Stimulated activated CD4-positive, alpha-beta T cell treated with anti-CD3 and anti-CD28 coated beads, Interleukin-4, amount 100 ng/mL, for 48 hours (primary cell): Measurements from ENCODE around the gene ASCL5.

Experiments used
- DNase-seq, 2 donors: peaks; one replicate each; pipeline ENCODE4 v3.0.0-alpha.2; 2020; ENCODE audit warnings: low read depth in 2 of 2

ASCL5 gene

DNA sequence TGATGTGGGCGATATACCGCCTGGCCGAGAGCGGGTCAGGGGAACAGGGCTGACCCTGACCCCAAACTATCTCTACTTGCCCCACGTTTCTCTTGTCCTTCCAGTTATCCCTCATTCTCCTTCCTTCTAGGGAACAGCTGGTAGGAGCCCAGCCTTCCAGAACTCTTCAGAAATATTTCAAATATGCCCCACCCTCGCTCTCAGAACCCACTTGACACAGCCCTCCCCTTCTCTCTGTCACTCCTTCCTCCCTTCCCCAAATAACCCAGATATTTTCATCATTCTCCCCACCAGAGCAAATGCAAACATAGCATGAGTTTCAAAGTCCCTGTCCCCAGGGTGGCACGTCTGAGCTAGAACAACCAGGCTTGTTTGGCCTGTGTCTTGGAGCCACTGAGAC lies 15.8 kb downstream of the ASCL5 start:
- no peak for DNase-seq

DNA sequence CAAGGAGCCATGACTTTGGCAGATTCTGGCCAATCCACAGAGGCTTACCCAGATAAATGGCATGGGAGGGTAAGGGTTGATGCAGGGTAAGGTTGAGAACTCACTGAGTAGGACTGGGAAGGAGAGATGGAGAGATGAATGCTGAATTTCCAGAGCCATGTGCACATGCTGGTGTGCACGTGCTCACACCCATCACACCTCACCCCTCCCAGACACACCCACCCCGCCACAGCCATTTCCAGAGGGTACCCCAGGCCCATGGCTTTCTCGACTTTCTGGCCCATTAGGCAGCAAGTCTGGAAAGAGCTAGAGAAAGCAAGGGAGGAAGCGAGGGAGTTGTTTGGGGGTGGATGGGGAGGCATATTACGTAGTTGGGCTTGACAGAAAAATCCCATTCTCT lies 16.4 kb downstream of the ASCL5 start:
- DNase-seq, result no peak

DNA sequence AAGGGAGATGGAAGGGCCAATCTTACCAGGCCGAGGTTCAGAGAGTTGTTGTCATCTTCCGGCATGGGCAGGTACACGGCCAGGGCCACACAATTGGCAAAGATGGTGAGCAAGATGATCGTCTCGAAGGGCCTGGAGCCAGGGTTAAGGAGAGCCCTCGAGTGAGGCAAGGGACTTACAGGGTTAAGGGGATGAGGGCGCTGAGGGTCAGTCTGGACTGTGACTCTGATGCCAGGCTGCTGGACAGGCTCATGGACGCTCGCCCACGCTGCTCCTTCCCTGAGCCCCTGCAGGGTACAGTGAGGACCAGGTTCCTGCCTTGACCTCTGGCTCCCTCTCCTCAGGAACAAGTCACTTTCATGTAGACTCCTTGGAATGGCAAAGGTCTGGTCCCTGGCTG lies 16.8 kb downstream of the ASCL5 start:
- DNase-seq, result no peak

DNA sequence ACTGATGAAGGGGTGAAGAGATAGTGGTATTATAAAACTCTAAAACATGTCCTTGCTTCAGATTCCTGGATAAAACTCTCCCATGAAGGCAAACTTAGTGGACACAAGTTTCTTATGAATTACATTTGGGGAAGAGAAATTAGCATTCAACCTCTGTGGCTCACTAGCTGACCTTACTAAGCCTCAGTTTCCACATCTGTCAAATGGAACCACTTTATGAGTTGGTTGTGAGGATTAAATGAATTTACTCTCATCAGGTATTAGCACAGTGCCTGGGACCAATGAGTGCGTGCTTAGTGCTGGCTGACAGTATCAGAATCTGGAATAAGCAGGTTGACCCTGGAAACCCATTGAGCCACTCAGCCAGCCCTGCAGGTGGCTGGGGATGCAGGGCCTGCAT lies 17.3 kb downstream of the ASCL5 start:
- no peak for DNase-seq

DNA sequence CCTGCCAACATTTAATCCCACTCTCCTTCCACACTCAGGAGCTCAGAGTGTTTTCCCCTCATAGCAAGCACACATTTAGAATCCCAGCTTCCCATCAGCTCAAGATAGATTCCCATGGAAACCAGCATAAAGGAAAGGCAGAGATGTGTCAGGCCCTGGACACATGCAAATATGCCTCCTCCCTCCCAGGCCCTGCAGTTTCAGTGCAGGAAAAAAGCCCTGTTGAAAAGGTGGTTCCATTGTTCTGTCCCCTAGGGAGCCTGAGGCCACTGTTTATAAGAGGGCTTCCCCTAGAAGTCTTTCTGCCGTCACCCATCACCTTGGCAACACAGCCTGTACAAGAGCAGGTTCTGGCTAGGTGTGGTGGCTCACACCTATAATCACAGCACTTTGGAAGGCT lies 18.4 kb downstream of the ASCL5 start:
- no peak for DNase-seq

DNA sequence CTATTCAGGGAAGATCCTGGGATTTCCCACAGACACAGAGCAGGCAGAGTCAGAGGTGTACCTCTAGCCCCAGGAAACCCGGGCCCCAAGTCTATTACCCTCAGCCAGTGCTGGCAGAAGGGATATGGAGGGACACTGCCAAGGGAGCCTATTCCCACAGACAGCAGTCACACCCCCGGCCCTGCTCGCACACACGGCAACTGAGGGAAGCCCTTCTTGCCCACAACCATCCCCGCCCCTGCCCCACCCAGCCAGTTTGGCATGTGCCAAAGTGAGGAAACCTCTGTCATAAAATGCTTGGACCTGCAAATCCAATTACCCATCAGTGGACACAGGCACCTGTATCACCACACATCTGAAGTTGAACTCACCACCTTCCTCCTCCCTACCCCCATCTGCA lies 21.3 kb downstream of the ASCL5 start:
- DNase-seq, result no peak

DNA sequence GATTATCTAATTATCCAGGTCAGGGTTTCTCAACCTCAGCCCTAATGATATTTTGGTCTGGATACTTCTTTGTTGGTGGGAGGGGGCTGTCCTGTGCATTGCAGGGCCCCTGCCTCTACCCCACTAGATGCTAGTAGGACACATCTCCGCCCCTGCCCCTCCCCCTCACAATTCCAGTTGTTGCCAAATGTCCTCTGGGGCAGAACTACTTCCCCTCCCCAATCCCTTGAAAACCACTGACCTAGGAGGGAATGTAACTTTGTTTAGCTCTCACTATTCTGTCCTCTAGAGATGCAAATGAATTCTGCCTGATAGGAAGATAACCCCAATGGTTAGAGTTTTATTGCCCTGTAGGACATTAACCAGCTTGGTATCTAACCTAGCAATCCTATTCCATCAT lies 22.8 kb downstream of the ASCL5 start:
- DNase-seq, result no peak

DNA sequence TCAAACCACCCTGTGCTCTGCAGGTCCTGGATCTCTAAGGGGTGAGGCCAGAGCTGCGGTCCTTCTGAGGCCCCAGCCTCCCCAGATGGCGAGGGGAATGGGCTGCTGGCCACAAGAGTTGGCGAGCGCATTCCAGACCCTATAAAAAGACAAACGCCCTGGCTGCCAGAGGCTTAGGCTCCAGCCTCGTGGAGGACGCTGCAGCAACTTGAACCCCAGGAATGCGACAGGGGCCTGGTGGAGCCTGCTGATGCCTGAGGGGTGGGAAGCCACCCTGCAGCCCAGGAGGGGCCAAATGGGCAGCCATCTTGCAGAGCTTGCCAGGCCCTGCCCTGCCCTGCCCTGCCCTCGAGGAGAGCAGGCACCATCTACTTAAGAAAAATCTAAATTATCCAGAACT lies 23.3 kb downstream of the ASCL5 start:
- no peak for DNase-seq

DNA sequence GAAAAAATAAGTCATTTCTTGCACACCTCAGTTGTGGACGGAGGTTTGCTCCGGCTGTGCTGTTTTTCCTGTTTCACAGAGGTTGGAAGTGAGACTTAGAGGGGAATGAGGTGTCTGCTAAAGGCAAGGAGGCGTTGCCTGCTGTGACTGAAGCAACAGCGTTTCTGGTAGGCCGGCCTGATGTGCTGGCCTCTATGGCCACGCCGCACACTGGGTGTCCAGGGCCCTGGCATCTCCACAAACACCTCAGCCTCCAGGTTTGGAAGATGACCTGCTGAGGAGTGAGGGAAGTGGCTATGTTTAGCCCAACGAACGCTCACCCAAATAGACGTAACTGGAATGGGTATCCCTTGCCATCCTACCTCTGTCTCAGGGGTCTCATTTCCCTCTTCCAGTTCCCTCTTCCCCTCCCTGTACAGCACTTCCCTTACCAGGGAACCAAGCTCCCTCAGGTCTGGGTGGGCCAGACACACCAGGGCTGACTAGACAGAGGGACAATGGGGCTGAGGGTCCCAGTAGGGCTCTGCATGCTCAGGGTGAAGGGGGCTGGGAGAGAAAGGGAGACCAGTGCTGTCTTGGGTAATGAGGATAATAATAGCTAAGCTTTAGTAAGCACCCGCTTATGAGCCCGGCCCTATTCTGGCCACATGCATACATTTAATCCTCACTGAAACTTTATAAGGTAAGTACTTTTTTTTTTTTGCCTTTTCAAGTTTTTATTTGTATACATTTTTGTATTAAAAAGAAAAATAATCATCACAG lies 26.6 kb downstream of the ASCL5 start:
- no peak for DNase-seq

DNA sequence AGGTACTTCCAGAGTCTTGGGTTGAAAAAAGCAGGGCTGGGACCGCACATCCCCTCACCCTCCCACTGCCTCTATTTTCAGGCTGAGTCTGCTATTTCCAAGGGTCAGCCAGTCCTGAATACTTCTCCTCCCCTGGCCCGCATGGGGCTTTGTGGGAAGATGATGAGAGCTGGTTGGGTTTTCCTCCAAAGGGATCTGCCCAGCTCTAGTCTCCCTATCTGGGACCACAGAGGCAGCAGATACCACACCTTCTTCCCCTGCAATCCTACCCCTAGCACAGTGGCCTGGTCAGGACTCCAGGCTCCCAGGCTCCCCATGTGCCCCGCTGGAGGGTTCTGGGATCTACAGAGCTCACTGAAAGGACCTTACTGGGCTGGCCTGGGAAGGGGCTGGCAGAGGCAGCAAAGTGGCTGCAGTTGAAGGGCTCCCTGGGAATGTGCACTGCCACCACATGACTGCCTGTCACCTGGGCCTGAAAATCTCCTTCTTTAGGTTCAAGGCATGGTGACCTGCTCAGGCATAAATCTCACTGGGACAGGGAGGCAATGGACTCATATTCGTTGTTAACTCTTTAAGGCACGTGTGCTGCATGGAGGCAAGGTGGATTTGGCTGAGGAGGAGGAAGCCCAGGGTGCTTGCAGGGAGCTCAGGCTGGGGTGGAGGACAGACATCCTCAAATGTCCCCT lies 27.8 kb downstream of the ASCL5 start:
- DNase-seq, result no peak

DNA sequence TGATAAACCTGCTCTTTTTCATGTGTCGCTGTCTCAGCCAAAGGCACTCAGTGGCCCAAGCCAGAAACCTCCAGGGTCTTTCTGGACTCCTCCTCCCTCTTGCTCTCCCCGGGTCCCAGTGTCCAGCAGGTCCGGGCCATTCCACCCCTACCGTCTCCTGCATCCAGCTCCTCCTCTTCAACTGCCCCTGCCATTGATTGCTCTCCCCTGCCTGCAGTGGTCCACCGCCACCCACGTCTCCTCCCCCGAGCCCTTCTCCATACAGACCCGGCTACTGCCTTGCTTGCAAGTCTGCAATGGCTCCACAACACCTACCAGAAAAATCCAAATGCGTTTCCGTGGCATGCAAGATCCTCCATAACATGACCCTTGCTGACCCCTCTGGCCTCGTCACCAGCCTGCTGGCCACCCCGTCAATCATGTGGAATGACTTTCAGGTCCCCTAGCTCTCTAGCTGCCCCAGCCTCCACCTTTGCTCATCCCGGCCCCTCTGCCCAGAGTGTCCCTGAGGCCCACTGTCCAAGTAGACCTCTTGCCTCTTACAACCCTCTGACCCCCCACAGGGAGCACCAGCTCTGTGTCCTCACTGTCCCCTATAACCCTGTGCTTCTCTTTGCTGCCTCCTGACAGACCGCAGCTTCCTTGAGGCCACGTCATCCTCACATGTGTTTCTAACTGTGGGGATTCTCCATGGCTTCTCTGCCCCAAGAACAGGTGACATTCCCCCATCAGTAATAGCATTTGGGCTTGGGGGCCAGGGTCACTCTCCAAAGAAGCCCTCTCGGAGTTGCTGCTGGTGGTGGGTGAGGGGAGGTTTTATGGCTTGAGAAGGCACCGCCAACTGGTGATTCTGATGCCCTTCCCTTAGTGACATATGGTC lies 29.8 kb downstream of the ASCL5 start:
- DNase-seq, result no peak

DNA sequence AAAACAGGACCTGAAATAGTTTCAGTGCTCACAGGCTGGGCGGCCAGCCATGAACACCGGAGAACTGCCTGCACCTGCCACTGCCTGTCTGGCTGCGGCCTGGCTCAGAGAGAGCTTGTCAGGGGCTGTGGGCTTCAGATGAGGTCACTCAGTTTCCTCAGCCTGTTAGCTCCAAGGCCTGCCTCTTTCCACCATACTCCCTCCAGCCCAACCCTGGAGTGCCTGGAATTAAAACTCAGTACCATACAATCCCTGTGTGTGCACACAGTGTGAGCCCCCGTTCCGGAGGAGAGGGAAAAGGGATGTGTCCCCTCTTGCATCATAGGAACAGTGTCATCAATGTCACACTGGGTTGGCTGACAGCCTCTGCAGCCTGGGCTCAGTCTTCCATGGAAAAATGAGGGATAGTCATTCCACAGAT lies 30.9 kb downstream of the ASCL5 start:
- DNase-seq, result no peak

DNA sequence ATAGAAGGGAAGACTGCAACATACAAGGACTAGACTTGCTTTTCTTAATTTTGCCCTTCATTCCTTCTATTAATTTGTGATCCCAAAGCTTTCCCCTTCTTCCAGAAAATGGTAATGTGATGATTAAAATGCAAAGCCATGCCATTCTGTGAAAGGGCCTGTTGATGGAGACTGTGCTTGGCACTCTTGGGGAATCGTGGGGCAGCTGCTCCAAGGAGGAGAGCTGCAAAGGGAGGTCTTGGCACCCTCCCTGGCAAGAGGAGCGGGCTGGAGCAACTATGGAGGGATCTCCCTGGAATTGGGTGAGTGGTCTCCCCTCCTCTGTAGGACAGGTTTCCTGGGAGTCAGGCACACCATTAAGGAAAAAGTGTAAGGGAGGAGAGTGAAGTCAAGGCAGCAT lies 31.4 kb downstream of the ASCL5 start:
- no peak for DNase-seq

DNA sequence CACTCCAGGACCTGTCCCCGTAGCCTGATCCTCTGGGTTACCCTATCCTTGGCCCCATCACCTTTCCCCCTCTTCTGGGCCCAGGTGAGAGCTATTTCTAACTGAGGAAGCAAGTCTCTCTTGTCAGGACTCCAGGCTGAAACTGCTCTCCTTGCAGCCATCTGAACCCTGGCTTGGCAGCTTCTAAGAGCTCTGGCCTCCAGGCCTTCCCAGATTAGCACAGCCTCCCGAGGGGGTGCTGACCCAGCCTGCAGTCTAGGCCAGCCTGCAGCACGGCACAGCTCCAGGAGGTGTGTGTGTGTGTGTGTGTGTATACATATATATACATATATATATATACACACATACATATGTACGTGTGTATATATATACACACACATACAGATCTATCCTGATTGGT lies 32.2 kb downstream of the ASCL5 start:
- no peak for DNase-seq

DNA sequence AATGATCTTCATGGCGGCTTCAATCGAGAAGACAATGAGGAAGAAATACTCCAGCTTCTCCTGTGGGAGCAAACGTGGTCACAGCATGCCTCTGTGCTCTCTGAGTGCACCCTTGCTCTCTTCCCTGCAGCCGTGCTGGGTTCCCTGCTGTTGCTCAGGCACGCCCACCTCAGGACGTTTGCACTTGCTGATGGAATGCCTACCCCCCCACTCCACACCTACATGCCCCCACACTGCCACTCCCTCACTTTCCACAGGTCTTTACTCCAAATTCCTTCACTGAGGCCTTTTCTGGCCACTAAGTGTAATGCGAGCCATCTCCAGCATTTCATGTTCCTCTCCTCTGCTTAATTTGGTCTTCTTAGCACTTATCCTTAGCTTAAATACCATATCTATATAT lies 33.0 kb downstream of the ASCL5 start:
- no peak for DNase-seq

DNA sequence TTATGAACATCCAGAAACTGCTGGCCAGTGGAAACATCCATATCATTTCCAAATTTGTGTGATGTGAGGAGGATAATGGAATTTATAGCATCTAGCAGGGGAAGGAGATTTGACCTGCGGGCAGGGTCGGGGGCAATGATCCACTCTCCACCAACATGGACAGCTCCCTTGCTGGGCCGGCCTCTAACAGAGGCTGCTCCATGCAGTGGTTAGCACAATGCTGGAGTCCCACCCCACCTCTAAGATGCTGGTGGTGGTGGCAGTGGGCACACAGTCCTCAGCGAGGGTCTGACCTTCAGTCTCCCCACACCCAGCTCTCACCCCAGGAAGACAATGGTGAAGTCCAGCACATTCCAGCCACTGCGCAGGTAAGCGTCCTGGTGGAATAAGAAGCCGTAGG lies 33.4 kb downstream of the ASCL5 start:
- DNase-seq, result no peak

DNA sequence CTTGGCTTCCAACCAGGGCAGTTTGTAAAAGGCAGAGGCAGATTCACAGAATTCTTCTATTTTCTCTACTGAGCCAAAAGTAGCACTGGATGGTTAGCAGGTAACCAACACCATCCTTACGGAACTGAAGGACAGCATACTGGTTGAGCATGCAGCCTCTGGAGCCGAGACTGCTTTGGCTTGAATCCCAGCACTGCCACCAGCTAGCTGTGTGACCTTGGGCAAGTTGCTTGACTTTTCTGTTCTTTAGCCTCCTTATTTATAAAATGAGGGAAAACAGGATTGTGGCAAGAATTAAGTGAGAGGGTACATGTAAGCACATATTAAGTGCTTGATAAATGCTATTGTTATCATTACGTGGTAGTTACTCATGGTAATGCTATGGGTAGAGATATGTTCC lies 34.2 kb downstream of the ASCL5 start:
- DNase-seq, result no peak

DNA sequence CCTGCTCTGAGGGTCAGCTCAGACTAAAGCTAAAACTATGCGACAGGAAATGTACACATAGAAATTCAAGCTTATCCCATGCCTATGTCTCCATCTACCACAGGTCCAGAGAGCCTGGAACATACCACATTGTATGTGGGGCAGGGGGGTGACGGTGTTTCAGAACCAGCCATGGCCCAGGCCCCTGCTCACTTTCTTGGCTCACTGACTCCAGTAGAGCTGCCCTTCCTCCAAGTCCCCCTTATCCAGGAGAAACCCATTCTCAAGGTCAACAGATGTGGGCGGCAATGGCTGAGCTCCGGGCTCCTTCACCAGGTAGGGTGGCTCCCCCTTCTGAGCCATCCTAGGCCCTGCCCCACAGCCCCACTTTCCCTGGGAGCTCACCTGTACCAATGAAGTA lies 35.7 kb downstream of the ASCL5 start:
- no peak for DNase-seq

DNA sequence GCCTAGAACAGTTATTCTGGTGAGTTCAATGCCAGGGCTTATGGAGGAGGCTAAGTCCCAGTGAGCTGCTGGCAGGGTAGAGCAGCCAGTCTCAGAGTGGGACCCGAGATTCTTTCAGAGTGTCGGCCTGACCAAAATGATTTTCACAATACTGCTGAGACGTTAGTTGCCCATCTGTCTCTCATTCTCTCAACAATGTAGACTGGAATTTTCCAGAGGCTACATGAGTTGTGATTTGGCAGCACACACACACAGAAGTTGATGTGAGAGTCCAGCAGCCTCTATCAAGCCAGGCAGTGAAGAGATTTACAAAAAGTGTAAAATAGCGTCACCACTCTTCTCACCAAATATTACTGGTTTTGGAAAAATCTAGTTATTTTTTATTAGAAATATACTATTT lies 36.4 kb downstream of the ASCL5 start:
- DNase-seq, result no peak

DNA sequence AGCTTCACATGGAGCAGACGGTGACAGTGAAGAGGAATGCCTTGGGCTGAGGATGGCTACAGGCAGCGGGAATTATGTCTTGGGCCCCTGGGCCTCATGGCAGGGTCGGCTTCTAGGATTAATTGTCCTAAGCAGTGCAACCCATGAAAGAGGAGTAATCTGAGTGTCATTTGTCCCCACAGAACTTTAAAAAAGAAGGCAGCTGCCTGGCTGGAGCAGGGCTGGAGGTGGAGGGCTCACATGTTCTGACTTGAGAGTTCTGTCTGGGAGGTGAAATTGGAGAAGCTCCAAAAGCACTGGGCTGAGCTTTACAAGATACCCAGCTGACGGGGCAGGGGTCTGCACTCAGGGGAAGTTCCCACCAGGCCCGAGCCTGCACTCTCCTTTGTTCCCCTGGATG lies 37.4 kb downstream of the ASCL5 start:
- DNase-seq, result no peak

DNA sequence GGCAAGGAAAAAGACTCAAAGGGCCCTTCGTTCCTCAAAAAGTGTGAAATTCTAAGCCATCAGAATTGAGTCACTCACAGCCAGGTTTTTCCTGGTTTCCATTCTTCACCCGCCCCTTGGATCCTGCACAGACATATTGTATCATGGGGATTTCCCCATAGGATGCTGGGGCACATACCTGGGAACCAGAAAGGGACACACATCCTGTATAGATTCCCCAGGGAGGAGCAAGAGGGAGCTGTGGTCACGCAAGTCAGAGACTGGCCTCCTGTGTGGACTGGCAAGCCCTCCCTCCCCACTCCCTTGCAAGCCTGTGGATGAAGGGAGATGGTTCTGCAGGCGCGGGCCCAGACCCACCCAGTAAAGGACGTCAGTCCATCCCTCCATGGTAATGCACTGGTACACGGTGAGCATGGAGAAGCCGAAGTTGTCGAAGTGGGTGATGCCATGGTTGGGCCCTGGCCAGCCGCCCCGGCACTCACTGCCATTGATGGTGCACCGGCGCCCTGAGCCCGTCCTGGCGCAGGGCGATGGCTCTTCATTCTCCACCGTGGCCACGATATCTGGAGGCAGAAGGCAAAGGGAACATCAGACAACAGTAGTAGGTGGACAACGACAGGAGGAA lies 38.0 kb downstream of the ASCL5 start:
- no peak for DNase-seq

DNA sequence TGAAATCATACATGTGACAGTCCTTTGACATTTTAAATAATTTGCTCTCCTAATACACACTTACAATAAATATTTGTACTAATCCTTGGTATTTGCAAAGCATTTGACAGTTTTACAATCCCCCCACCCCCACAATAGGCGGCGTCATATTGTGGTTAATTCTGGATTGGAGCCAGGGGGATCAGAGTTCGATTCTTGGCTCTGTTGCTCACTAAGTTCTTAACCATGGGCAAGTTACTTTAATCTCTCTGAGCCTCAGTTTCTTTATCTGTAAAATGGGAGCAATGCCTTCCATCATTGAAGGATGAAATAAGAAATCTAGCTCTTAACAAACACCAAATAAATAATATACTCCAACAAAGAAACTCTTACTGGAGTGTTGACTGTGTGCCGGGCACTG lies 38.6 kb downstream of the ASCL5 start:
- DNase-seq, result no peak
